Omental fat pad (tissue), 4 donors: ENCODE data around the gene CIBAR2. TPM values are rescaled to one million over a fixed set of nuclear protein-coding genes. Genes with fewer than 3 reads are reported as not detected.
"Not testable (repeated sequence)": the region's sequence is repeated elsewhere in the genome, so short reads cannot be mapped to it uniquely, and the experiment has no call there.

ENCODE experiments used
- ATAC-seq: fragments of 150-250 bp; one replicate; pipeline ENCODE4 v1.9.1; 2016; ENCODE audit warnings: mild to moderate bottlenecking, moderate library complexity; ENCODE audit not compliant: low FRiP score
- DNase-seq: peaks from one replicate; pipeline ENCODE4 v3.0.0-alpha.2; 2019; ENCODE audit warnings: low spot score
- total RNA-seq, 4 donors: library from RNA; depleted of rRNA; stranded (reverse); fragments of >200 nt; gene quantifications; one replicate each; pipeline ENCODE4 v1.1.0, GENCODE V29; 2016
- TF ChIP-seq, protein P1 (sequence below), 3 donors: fragments of 450-650 bp; IDR thresholded peaks; one replicate each; pipeline ENCODE4 v1.5.1; 2016 to 2017; ENCODE audit warnings: antibody characterized with exemption in 3 of 3, mild to moderate bottlenecking in 3 of 3, moderate library complexity in 2 of 3

The CIBAR2 gene
- total RNA-seq, 4 donors from 2014 or later = not detected

DNA sequence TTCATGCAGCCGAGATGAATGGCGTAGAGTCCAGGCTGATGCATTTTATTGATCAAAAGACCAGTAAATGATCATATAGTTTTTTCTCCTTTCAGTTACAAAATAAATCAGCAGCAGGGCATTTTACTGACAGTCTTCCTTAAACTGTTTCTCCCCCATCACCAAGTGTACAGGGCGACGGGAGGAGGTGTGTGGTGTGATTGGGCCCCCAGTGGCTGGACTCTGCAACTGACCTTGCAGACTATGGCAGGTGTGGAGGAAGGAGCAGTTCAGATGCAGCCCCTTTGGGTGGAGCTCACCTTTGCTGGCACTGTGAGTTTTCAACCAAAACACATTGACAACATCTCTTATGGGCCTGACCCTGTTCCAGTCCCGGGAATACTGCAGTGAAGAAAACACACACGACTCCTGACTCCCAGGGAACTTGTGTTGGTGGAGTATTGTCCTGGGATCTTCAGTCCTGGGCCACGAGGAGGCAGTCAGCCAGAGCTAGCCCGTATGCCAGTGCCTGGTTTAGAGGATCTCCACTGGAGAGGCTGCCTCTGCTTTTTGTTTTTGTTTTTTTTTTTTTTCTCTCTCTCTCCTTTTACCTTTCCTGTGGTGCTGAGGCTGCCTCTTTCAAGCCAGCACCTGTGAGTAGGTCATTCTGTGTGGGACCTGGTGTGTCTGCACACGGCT is 54.9 kb downstream of the CIBAR2 start:
- TF ChIP-seq, protein P1, sequence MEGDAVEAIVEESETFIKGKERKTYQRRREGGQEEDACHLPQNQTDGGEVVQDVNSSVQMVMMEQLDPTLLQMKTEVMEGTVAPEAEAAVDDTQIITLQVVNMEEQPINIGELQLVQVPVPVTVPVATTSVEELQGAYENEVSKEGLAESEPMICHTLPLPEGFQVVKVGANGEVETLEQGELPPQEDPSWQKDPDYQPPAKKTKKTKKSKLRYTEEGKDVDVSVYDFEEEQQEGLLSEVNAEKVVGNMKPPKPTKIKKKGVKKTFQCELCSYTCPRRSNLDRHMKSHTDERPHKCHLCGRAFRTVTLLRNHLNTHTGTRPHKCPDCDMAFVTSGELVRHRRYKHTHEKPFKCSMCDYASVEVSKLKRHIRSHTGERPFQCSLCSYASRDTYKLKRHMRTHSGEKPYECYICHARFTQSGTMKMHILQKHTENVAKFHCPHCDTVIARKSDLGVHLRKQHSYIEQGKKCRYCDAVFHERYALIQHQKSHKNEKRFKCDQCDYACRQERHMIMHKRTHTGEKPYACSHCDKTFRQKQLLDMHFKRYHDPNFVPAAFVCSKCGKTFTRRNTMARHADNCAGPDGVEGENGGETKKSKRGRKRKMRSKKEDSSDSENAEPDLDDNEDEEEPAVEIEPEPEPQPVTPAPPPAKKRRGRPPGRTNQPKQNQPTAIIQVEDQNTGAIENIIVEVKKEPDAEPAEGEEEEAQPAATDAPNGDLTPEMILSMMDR (IDR thresholded peaks at IDR 0.05) = no peak
- no peak for ATAC-seq
- DNase-seq = no peak

DNA sequence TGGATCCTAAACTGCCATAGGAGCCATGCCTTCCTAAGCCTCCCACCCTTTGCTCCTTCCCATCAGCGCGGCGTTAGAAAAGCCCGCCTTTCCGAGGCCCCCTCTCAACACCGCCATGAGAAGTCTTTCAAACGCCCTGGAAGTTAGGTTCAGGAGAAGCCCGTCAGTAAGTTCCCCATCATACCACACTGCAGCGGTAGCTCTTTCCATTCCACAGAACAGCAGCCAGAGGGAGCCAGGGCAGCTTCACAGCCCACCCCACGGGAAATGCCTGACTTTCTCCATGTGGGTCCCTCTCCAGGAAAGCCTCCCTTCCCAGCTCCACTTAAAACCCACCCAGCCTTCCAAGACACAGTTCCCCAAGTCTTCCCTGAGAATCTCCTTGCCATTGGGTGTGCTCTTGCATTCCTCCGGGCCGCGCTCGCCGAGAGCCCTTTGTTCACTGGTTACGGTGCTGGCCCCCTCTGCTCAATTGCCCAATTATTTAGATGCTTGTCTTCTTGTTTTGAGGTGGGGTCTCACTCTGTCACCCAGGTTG is 56.0 kb downstream of the CIBAR2 start:
- ATAC-seq = peak; percentile 42
- DNase-seq = no peak
- TF ChIP-seq, protein P1 (IDR thresholded peaks at IDR 0.05) = no peak

DNA sequence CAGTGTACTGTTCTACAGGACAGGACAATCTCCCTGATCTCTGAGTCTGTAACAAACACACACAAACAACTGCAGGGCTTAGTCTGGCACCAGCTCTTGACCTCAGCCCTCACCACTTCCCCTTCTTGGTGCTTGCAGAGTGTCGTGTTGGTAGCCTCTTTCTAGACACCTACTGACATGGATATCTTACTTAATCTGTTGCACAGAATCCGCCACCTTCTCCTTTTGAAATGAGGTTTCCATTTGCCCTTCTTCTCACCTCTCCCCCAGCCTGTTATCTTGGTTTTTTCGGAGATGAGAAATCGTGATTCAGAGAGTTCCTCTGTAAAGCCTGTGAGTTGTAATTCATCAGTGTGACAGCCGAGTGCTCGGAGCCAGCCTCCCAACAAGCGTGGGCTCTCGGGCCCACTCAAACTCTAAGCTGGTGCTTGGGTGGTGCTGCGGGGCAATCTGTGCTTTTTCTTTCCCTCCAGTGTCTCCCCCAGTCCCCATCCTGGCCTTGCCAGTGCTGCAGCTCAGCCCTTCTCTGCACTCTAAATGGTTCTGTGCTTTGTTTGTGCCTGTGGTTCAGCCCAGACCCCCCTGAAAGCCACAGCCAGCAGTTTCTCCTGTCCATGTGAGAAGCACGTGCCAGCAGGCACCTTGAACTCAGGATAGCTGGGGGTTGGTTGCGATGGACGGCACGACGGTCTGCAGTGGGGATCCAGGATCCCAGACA is 56.6 kb downstream of the CIBAR2 start:
- ATAC-seq = peak; percentile 79
- no peak for DNase-seq
- TF ChIP-seq, protein P1 (IDR thresholded peaks at IDR 0.05) = no peak

DNA sequence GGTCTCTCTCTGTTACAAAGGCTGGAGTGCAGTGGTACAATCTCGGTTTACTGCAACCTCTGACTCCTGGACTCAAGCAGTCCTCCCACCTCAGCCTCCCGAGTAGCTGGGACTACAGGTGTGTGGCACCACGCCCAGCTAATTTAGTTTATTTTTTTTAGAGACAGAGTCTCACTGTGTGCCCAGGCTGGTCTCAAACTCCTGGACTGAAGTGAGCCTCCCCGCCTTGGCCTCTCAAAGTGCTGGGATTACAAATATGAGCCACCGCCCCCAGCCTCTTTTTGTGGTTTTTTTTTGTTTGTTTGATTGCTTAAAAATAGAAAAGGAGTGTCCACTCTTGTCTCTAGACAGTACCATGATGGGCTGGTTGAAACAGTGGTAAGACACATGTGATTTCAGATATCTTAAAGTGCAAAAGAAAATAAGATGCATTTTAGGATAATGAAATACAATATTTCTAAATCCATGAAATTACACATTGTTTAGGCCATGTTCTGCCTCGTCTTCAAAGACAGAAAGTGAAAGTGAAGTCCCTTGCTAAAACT is 57.3 kb downstream of the CIBAR2 start:
- no peak for DNase-seq
- TF ChIP-seq, protein P1 (IDR thresholded peaks at IDR 0.05) = no peak

GRCh38 chr16:85054321-85054720 is 58.0 kb downstream of the CIBAR2 start:
- ATAC-seq, DNase-seq: not testable (repeated sequence)

More for the DNA sequence above, 57.3 kb downstream of the CIBAR2 start:
- no peak for ATAC-seq

DNA sequence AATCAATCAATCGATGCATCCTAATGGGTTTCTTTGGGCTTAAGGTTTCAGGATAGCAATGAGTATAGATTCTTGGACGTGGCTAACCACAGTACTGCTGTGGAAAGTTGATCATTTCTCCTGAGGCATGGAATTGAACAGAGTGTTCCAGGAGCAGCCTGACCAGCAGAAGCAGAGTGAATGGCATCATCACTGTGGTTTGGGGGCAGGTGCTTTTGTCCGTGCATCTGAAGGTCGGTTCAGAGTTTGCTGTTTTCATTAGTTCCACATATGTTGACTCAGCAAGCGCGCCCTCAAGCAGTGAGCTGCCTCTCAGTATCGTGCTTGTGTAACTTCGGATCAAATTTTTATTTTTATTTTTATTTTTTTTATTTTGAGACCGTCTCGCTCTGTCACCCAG is 59.7 kb downstream of the CIBAR2 start:
- TF ChIP-seq, protein P1 (IDR thresholded peaks at IDR 0.05) = no peak
- DNase-seq = no peak
- ATAC-seq = no peak

DNA sequence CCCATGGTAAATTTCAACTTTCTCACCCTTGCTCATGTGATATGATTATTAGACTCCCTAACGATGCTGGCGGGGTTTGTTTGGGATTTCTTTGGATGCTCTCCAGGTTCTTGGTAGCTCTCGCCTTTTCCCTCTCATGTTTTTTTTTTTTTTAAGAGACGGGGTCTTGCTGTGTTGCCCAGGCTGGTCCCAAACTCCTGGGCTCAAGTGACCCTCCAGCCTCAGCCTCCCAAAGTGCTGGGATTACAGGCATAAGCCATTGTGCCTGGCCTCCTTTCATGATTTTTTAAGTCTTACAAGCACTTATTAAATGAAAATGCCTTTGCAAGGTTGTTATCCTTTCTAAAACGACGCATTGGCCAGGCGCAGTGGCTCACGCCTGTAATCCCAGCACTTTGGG is 60.6 kb downstream of the CIBAR2 start:
- TF ChIP-seq, protein P1 (IDR thresholded peaks at IDR 0.05) = no peak
- ATAC-seq (no peak), DNase-seq (no peak)
